NCI-H2107 treated with DMSO at 0.1 percent for 48 hours (cell line): ENCODE measurements around the gene HYAL1.
"Not testable (repeated sequence)": the region's sequence is repeated elsewhere in the genome, so short reads cannot be mapped to it uniquely, and the experiment has no call there.

Source experiments
- DNase-seq: peaks from one replicate; lab custom pipeline; 2025; ENCODE audit not compliant: unreplicated experiment; lab: John Stamatoyannopoulos, UW

Gene HYAL1

GRCh38 chr3:50275141-50275995, 28.0 kb downstream of the HYAL1 start:
- no peak for DNase-seq

DNA sequence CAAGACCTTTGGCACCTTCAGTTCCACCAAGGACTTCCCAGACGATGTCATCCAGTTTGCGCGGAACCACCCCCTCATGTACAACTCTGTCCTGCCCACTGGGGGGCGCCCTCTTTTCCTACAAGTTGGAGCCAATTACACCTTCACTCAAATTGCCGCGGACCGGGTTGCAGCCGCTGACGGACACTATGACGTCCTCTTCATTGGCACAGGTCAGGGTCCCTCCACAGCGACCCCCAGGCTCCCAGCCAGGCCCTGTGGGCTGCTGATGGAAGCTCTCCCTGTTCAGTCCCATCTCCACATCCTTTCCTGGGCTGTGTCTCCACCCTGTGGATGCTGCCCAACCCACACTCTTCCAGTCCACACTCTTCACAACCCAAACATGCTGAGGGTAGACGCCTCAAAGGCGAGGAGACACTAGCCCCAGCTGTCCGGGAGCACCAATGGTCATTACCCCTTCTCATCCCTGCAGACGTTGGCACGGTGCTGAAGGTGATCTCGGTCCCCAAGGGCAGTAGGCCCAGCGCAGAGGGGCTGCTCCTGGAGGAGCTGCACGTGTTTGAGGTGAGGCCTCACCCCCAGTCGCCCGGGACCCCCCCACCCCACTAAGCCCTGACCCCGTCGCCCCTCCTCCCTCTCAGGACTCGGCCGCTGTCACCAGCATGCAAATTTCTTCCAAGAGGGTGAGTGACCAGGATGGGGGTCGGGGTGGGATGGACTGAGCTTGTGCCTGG, 28.8 kb downstream of the HYAL1 start:
- DNase-seq, result peak; percentile 6

DNA sequence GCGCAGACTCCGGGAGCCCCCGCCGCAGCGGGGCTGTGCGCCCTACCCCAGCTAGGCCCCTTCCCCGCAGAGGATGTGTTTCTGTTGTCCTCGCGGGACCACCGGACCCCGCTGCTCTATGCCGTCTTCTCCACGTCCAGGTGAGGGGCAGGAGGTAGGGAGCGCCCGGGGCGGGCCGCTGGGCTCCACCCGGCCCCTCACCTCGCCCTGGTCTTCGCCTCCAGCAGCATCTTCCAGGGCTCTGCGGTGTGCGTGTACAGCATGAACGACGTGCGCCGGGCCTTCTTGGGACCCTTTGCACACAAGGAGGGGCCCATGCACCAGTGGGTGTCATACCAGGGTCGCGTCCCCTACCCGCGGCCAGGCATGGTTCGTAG, 29.7 kb downstream of the HYAL1 start:
- no peak for DNase-seq

GRCh38 chr3:50272911-50273688, 30.3 kb downstream of the HYAL1 start:
- peak; percentile 64 for DNase-seq

DNA sequence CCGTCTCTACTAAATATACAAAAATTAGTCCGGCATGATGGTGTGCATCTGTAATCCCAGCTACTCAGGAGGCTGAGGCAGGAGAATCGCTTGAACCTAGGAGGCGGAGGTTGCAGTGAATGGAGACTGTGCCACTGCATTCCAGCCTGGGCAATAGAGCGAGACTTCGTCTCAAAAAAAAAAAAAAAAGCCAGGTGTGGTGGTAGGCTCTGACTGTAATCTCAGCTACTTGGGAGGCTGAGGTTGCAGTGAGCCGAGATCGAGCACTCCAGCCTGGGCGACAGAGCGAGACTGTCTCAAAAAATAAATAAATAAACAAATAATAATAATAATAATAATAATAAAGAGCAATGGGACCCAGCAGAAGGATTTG, 30.9 kb downstream of the HYAL1 start:
- not testable (repeated sequence) for DNase-seq

DNA sequence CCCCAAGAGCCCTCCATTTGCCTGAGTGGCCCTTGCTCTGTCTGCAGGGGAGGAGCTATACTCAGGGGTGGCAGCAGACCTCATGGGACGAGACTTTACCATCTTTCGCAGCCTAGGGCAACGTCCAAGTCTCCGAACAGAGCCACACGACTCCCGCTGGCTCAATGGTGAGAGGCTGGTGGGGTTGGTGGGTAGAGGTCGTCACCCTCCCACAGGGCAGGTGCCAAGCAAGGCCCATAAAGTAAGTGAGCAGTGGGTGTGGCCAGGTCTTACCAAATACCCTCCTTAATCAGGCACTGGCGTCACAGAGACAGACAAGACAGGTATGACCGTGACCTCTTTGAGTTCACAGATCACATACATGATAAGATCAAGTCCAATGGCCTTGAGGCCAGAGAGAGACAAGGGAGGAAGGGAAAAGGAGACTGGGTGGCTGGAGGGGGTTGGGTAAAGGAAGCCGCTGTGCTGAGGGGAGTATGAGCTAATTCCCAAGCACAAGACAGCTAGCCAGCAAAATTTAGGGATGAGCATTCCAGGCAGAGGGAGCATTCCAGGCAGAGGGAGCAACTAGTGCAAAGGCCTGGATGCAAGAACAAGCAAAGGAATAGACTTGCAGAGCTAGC, 31.9 kb downstream of the HYAL1 start:
- no peak for DNase-seq

DNA sequence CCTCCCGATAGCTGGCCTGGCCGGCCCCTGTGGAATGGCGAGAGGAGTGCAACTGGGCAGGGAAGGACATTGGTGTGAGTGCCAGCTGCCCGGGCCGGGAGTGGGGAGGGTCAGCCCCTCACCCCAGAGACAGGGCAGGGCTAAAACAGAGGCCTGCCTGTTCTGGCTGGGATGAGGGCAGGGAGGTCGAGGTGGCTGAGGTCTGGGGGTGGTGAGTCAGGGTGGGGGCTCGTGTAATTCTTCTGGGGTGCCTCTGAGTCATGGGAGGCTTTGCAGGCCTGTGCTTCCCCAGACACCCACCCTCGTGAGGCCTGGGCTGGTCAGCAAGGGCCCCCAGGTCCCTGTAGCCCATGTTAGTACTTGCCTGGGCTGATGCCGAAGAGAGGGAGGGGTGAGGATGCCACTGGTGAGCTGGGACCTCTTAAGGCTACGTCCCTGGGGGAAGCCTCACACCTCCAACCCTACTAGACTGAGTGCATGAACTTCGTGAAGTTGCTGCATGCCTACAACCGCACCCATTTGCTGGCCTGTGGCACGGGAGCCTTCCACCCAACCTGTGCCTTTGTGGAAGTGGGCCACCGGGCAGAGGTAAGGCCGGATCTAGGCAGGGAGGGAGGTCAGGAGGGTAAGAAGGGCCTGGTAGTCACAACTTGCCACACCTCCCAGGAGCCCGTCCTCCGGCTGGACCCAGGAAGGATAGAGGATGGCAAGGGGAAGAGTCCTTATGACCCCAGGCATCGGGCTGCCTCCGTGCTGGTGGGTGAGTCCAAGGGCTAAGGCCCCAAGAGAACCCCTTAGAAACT, 32.8 kb downstream of the HYAL1 start:
- DNase-seq, result no peak

GRCh38 chr3:50269977-50270413, 33.4 kb downstream of the HYAL1 start:
- DNase-seq, result no peak

DNA sequence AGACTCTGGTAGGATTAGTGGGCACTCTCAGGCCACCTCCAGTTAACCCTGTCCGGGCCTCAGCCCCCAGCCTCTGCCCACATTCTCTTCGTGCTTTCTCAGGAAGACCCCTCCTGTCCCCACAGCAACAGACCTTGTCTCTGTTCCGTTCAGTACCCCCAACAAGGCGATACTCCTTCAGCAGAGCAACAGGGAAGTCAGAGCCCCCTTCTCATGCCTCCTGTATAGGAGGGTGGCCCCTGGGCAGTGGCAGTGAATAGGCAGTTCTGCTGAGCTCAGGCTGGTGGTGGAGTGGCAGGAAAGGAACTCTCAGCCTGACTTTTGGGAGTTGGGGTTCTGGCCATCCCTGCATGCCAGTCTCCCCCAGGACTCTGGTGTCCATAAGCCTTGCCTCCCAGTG, 33.9 kb downstream of the HYAL1 start:
- no peak for DNase-seq

DNA sequence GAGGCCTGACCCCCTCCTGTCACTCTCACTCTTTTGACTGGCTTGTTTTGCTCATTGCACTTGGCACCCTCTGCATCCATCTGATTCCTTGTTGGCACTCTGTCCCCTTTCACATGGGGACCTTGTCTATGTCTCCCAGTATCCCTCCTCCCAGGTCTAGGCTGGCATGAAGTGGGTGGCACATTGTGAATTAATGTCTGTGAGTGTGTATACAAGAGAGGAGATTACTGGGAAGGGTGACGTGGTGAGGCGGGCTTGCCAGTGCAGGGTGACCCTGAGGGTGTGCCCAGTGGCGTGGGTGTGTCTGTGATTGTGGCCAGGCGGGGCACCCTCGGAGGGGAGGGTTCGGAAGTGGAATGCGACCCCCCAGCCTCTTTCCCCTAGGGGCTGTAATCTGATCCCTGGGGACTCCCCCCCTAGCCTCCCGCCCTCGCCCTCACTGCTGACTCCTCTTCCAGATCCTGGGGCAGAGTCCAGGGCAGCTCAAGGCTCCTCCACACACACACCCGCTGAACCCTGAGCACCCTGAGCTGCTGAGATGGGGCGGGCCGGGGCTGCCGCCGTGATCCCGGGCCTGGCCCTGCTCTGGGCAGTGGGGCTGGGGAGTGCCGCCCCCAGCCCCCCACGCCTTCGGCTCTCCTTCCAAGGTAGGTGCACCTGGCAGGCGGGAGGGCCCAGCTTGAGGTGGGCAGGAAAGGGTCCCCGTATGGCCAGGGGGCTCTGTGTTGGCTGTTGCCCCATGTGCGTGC, 34.5 kb downstream of the HYAL1 start, which contains the start of gene SEMA3B:
SEMA3B (plus strand) TSS at position 445 of the 749 bp plus-strand sequence; CDS start at position 539, 94 bp downstream.
- no peak for DNase-seq

GRCh38 chr3:50268276-50268675, 35.1 kb downstream of the HYAL1 start:
- DNase-seq, result no peak

DNA sequence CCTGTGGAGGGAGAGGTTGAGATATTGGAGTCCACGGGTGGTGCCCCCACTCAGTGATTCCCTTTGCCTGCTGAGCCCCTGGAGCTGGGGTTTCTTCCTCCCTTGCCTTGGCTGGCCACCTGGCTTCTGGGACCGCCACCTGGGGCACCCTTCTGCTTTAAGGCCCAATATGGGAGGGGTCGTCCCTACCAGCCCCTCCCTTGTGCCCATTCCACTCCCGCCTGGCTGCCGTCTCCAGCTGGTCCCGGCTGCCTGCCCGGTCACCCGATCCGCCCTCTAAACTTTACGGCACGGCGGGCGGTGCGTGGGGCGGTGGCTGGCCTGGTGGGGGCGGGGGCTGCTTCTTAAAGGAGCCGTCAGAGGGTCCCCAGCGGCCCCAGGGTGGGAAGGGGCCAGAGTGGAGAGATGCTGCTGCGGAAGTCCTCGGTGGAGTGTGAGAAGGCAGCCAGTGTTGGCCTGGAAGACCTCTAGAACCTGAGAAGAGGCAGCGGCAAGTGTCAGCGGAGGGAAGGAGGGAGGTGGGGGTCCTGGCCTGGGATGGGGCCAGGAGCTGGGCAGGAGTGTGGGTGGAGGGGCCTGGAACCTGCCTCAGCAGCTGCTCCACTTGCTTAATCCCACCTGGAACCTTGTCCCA, 36.0 kb downstream of the HYAL1 start:
- DNase-seq, result no peak

GRCh38 chr3:50266836-50267235, 36.5 kb downstream of the HYAL1 start:
- no peak for DNase-seq

GRCh38 chr3:50266017-50266416, 37.4 kb downstream of the HYAL1 start:
- no peak for DNase-seq

DNA sequence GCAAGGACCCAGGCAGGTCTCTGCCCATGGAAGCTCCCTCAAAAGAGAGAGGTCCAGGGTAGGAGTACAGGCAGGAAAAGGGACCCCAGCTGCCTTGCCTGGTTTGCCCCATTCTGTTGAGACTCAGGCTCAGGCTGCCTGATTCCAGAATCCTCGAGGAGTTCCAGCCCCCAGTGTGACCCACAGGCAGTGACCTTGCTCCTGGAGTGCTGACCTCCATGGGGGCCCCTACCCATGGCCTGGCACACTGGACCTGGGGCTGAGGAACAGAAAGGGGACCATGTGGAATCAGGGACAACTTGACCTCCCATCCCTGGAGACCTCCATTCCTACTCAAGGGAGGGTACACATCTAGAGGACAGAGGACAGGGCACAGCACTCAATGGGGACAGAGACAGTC, 37.8 kb downstream of the HYAL1 start:
- no peak for DNase-seq

DNA sequence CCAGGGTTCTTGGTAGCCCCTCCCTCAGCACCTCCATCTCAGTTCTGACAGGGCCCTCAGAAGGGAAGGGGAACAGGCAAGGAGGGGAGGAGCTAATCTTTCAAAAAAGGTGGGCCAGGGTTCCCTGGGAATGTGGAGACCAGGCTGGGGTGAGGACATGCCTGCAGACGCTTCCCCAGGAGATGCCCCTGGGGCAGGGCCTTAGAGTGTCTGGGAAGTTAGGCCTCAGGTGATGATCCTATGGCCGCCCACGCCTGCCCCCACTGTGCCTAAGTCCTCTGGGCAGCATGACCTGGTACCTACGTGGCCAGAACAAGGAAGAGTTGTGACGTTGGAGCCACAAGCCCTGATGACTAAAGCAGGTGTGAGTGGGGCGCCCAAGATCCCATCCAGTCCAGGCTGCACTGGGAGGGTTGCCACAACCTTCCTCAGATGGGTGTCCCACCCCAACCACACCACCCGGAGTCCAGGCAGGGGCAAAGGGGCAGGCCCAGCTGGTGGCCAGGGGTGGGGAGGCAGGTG, 38.3 kb downstream of the HYAL1 start:
- DNase-seq, result no peak

DNA sequence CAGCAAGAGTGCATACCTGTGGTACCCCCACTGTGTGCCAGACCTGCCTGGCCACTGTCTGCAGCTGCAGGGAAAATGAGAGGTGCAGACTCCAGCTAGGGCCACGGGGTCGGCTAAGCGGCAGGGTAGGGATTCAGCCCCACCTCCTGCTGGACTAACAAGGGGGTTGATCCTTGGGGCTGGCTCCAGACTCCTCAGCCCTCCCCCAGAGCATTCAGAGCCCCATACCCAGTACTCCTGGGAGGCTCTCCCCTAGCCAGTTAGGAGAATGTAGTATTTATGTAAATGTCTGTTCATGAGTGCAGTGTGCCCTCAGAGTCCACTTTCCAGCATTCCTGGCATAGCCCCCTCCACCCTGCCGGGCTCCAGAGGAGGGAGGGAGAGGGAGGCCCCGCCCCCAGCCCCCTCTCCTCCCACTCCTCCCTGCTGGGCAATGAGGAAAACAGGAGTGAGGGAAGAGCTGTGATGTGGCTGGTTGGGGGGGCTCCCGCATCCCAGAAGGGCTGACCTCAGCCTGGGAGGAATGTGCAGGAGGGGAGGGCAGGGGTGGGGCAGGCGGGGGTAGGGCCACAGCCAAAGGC, 38.9 kb downstream of the HYAL1 start:
- DNase-seq, result no peak
